Stimulated activated CD4-positive, alpha-beta T cell treated with anti-CD3 and anti-CD28 coated beads, Interleukin-2, amount 100 ng/mL, for 24 hours (primary cell): ENCODE data around the gene OSTN.

Experiments
- DNase-seq, 2 donors: peaks; one replicate each; pipeline ENCODE4 v3.0.0-alpha.2; 2020

Gene OSTN

GRCh38 chr3:191314109-191314728, 115.2 kb downstream of the OSTN start:
- no peak for DNase-seq
